Activated CD4-positive, alpha-beta T cell treated with anti-CD3 and anti-CD28 coated beads, Interleukin-2, amount 50 U/mL, for 4 hours (primary cell): Measurements from ENCODE around the gene DNAAF3.

ENCODE experiments used
- DNase-seq, 2 experiments: peaks; one replicate each; pipeline ENCODE4 v3.0.0-alpha.2; 2020

Gene DNAAF3

GRCh38 chr19:55115446-55116065 lies 50.9 kb downstream of the DNAAF3 start:
- DNase-seq = no peak

- no peak for DNase-seq
These were observed 51.8 kb downstream of the DNAAF3 start for GRCh38 chr19:55114566-55115145.

GRCh38 chr19:55113570-55114039 lies 52.8 kb downstream of the DNAAF3 start:
- DNase-seq = no peak

- no peak for DNase-seq
These were observed 53.4 kb downstream of the DNAAF3 start for GRCh38 chr19:55112777-55113569.

- DNase-seq = no peak
These were observed 54.1 kb downstream of the DNAAF3 start for GRCh38 chr19:55112246-55112776.

- DNase-seq = no peak
These were observed 55.1 kb downstream of the DNAAF3 start for GRCh38 chr19:55111238-55111831.

GRCh38 chr19:55109527-55110291 lies 56.7 kb downstream of the DNAAF3 start:
- DNase-seq = no peak
